ENCODE measurements around the gene TACC2. TPM values are rescaled to one million over a fixed set of nuclear protein-coding genes. Genes with fewer than 3 reads are reported as not detected.

The TACC2 gene
- total RNA-seq, 2 donors from 2014 or later, result 247 to 286 TPM

DNA sequence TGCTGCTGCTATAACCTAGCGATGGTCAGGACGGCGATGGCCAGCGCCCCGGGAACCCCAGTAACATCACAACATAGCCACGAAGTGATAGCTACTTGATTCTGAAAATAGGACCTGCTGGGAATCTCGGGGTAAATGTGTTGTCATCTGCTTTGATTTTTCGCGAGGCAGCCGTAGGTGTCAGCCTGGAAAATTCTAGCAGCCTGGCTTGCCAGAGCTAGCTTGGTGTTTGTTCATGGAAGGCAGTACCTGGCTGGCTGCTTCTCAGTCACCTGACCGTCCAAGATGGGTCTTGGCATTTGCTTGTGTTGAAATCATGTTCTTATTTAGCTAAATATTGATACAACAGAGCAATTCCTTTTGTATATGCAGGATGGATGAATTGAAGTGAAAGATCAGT is 199.7 kb downstream of the TACC2 start:
- DNase-seq (ENCODE audit: low spot score), result no peak
- Histone ChIP-seq H3K4me3 (no peak overlapping the region), H3K4me1 (peaks cover 0 to 45% of the 10 kb centered on the region in 2 donors), H3K27me3 (no peaks in the 10 kb centered on the region), H3K36me3 (no peaks in the 10 kb centered on the region), H3K27ac (peak overlapping the region; percentile 47 to 76), H3K9me3 (no peaks in the 10 kb centered on the region)
- TF ChIP-seq, protein P1, sequence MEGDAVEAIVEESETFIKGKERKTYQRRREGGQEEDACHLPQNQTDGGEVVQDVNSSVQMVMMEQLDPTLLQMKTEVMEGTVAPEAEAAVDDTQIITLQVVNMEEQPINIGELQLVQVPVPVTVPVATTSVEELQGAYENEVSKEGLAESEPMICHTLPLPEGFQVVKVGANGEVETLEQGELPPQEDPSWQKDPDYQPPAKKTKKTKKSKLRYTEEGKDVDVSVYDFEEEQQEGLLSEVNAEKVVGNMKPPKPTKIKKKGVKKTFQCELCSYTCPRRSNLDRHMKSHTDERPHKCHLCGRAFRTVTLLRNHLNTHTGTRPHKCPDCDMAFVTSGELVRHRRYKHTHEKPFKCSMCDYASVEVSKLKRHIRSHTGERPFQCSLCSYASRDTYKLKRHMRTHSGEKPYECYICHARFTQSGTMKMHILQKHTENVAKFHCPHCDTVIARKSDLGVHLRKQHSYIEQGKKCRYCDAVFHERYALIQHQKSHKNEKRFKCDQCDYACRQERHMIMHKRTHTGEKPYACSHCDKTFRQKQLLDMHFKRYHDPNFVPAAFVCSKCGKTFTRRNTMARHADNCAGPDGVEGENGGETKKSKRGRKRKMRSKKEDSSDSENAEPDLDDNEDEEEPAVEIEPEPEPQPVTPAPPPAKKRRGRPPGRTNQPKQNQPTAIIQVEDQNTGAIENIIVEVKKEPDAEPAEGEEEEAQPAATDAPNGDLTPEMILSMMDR (IDR thresholded peaks at IDR 0.05), result no peak

DNA sequence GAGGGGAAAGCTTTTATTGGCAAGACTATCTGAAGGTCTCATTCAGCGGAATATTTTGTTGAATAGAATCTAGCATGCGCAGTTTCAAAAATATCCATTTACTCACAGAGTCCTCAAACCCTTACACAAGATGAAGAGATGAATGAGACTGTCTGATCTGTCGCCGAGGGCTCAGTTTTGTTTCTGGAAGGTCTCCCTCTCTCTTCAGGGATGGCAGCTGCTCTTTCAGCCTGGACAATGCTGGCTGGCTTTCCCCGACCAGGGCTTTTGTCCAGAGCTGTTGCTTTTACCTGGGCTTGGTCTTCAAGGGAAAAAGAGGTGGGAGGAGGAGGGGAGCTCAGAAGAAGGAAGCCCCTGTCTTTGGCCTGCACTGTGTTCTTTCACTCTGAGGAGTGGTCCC is 200.2 kb downstream of the TACC2 start:
- Histone ChIP-seq H3K4me1 (peaks cover 0 to 40% of the 10 kb centered on the region in 2 donors), H3K27me3 (no peaks in the 10 kb centered on the region), H3K27ac (peak overlapping the region; percentile 47 to 76), H3K9me3 (no peaks in the 10 kb centered on the region), H3K36me3 (no peaks in the 10 kb centered on the region), H3K4me3 (no peak overlapping the region)
- TF ChIP-seq, protein P1 (IDR thresholded peaks at IDR 0.05), result no peak
- no peak for DNase-seq (ENCODE audit: low spot score)

DNA sequence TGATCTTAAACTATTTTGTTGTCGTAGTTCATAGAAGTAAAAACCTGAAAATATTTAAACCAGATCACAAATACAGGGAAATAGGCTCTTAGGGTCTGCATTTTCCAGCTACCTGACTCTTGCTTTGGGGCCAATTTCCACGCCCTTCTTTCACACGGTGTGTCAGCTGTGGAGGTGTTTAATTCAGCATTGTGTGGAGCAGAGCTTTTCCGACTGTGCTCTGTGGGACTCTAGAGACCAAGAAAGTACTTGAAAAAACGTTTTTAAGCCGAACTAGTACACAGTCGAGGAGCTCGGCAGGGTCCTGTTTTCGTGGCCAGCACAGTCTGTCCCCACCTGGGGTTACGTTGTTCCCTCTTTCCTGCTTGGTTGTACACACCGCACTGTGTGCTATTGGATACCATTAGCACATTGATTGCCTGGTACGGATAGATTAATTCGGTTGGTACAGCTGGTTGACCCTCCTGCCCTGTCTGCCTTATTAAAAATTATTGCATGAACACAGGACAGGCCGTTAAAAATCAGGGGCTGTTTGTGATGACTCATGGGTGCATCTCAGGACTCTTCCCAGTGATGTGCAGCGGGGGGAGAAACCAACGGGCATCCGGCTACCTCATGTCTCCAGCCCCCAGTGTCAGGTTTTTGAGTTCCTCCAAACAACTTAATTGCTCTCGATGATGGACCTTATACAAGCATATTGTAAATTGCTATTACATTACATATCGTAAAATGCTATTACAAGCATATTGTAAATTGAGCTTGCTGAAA is 201.4 kb downstream of the TACC2 start:
- Histone ChIP-seq H3K4me1 (peaks cover 0 to 40% of the 10 kb centered on the region in 2 donors), H3K9me3 (no peaks in the 10 kb centered on the region), H3K27me3 (no peaks in the 10 kb centered on the region), H3K4me3 (no peak overlapping the region), H3K36me3 (peaks cover 6% of the 10 kb centered on the region), H3K27ac (peak overlapping the region in 1 of 2 donors; percentile 59)
- no peak for DNase-seq (ENCODE audit: low spot score)
- TF ChIP-seq, protein P1 (IDR thresholded peaks at IDR 0.05), result no peak

DNA sequence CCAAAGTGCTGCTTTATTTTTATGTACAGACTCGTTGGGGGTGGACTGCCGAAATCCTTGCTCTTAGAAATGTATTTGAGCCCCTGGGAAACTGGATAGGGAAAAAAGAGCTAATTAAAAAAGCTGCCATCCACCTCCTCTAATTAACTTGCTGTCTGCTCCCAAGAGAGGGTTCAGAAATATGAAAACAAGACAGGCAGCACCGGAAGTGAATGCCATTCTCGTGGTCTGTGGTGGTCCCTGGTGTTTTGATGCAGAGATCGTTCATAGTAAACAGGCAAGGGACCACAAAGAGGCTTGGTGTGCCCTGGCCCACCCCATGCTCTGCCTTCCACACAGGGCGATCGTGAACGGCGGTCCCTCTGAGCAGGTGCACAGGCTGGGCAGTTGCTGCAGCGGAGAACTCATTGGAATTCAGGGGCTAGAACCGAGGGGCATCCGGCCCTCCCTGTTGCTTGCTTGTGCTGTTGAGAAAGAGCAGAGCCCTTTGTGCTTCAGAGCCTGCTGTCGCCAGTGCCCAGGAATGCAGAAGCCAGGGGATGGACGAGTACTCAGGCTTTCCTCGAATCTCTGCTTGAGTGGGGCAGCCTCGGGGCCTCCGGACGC is 203.1 kb downstream of the TACC2 start:
- H3K9me3 ChIP-seq, result no peaks in the 10 kb centered on the region
- H3K4me1 ChIP-seq, result peaks cover 0 to 43% of the 10 kb centered on the region in 2 donors
- H3K36me3 ChIP-seq, result peaks cover 19% of the 10 kb centered on the region
- peak overlapping the region in 1 of 2 donors; percentile 60 for H3K27ac ChIP-seq
- no peak overlapping the region for H3K4me3 ChIP-seq
- DNase-seq (ENCODE audit: low spot score), result no peak
- no peaks in the 10 kb centered on the region for H3K27me3 ChIP-seq
- TF ChIP-seq, protein P1 (IDR thresholded peaks at IDR 0.05), result no peak

DNA sequence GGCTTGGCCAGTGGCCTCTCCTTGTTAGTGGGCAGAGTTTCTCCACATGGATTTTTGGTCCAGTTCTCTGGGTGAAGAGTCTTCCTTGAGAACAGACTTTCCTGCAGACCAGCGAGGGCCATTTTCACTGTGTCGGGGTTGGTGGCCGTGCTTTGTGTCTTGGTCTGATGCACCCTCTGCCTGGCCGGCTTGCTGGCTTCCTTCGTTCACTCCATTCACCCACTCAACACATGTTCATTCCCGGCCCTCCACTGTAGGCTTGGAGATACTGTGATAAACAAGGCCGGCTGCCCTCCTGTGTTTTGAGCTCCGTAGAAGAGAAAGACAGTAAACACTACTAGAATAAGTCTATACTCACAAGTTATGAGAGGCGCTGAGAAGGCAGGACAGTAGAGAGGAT is 205.3 kb downstream of the TACC2 start:
- Histone ChIP-seq H3K9me3 (no peaks in the 10 kb centered on the region), H3K27ac (no peak overlapping the region), H3K4me3 (no peak overlapping the region), H3K36me3 (peaks cover 19% of the 10 kb centered on the region), H3K4me1 (peaks cover 0 to 30% of the 10 kb centered on the region in 2 donors), H3K27me3 (no peaks in the 10 kb centered on the region)
- no peak for DNase-seq (ENCODE audit: low spot score)
- TF ChIP-seq, protein P1 (IDR thresholded peaks at IDR 0.05), result no peak
